H1 (cell line): ENCODE measurements around the gene GSX1.

Experiments
- EGR1 ChIP-seq: IDR thresholded peaks from 2 replicates; pipeline ENCODE4 v1.6.1; 2011; ENCODE audit warnings: low read depth, low read length, borderline replicate concordance
- EP300 ChIP-seq, 2 experiments: IDR thresholded peaks; 1 replicate in 1 of 2; 2 replicates in 1 of 2; pipeline ENCODE4 v1.6.1; 2011 to 2012; ENCODE audit warnings: low read depth in 2 of 2, low read length in 2 of 2, mild to moderate bottlenecking in 2 of 2, borderline replicate concordance in 1 of 2, inconsistent platforms in 1 of 2, moderate library complexity in 1 of 2
- POLR2AphosphoS5 ChIP-seq: IDR thresholded peaks from 2 replicates; pipeline ENCODE4 v1.6.1; 2011; ENCODE audit warnings: low read depth, low read length
- SP4 ChIP-seq: IDR thresholded peaks from 2 replicates; pipeline ENCODE4 v1.6.1; 2012; ENCODE audit warnings: low read length, inconsistent platforms
- TF ChIP-seq, protein P1 (sequence below), 3 experiments: IDR thresholded peaks; 1 replicate in 2 of 3; 2 replicates in 1 of 3; pipeline versions ENCODE4 v1.5.1 to v1.6.1; 2011; ENCODE audit warnings: low read length in 3 of 3, mild to moderate bottlenecking in 3 of 3, inconsistent platforms in 2 of 3, low read depth in 1 of 3, moderate library complexity in 1 of 3; ENCODE audit not compliant: insufficient read depth in 1 of 3; ENCODE audit errors: control extremely low read depth in 1 of 3
- TF ChIP-seq, protein P2 (sequence below): IDR thresholded peaks from 2 replicates; pipeline ENCODE4 v1.6.1; 2011; ENCODE audit warnings: low read length, improper control_type of control experiment
- TF ChIP-seq, protein P3 (sequence below): IDR thresholded peaks from 2 replicates; pipeline ENCODE4 v1.6.1; 2012; ENCODE audit warnings: inconsistent platforms
- TF ChIP-seq, protein P4 (sequence below): fragments of 300-600 bp; sonication (generic); IDR thresholded peaks from 2 replicates; pipeline ENCODE4 v1.7.1; 2012; ENCODE audit warnings: low read length, moderate library complexity, mild to moderate bottlenecking, inconsistent platforms; ENCODE audit not compliant: insufficient replicate concordance

DNA sequence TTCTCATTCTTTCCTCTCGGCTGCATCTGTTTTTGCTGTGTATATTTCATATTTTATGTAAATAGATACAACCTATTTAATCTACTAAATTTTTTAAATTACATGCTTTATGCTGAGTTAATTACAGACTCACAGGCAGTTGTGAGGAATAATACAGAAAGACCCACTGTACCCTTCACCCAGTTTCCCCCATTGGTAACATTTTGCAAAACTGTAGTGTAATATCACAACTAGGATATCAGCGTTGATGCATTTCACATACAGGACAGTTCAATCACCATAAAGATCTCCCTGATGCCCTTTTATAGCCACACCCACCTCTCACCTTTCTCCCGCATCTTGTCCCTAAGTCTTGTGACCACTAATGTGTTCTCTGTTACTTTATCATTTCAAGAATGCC is 43.5 kb downstream of the GSX1 start:
- no peak for TF ChIP-seq POLR2AphosphoS5
- TF ChIP-seq SP4 = no peak
- TF ChIP-seq, protein P1, sequence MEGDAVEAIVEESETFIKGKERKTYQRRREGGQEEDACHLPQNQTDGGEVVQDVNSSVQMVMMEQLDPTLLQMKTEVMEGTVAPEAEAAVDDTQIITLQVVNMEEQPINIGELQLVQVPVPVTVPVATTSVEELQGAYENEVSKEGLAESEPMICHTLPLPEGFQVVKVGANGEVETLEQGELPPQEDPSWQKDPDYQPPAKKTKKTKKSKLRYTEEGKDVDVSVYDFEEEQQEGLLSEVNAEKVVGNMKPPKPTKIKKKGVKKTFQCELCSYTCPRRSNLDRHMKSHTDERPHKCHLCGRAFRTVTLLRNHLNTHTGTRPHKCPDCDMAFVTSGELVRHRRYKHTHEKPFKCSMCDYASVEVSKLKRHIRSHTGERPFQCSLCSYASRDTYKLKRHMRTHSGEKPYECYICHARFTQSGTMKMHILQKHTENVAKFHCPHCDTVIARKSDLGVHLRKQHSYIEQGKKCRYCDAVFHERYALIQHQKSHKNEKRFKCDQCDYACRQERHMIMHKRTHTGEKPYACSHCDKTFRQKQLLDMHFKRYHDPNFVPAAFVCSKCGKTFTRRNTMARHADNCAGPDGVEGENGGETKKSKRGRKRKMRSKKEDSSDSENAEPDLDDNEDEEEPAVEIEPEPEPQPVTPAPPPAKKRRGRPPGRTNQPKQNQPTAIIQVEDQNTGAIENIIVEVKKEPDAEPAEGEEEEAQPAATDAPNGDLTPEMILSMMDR (IDR thresholded peaks at IDR 0.05; ENCODE audit: control extremely low read depth in 1 of 3, insufficient read depth in 1 of 3, low read depth in 1 of 3, low read length in 3 of 3) = no peak
- TF ChIP-seq EP300 (IDR thresholded peaks at IDR 0.05; ENCODE audit: borderline replicate concordance in 1 of 2, low read depth in 2 of 2, low read length in 2 of 2) = no peak
- TF ChIP-seq, protein P2, sequence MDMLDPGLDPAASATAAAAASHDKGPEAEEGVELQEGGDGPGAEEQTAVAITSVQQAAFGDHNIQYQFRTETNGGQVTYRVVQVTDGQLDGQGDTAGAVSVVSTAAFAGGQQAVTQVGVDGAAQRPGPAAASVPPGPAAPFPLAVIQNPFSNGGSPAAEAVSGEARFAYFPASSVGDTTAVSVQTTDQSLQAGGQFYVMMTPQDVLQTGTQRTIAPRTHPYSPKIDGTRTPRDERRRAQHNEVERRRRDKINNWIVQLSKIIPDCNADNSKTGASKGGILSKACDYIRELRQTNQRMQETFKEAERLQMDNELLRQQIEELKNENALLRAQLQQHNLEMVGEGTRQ = no peak
- TF ChIP-seq, protein P3, sequence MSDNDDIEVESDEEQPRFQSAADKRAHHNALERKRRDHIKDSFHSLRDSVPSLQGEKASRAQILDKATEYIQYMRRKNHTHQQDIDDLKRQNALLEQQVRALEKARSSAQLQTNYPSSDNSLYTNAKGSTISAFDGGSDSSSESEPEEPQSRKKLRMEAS = no peak
- TF ChIP-seq EGR1 = no peak
- TF ChIP-seq, protein P4, sequence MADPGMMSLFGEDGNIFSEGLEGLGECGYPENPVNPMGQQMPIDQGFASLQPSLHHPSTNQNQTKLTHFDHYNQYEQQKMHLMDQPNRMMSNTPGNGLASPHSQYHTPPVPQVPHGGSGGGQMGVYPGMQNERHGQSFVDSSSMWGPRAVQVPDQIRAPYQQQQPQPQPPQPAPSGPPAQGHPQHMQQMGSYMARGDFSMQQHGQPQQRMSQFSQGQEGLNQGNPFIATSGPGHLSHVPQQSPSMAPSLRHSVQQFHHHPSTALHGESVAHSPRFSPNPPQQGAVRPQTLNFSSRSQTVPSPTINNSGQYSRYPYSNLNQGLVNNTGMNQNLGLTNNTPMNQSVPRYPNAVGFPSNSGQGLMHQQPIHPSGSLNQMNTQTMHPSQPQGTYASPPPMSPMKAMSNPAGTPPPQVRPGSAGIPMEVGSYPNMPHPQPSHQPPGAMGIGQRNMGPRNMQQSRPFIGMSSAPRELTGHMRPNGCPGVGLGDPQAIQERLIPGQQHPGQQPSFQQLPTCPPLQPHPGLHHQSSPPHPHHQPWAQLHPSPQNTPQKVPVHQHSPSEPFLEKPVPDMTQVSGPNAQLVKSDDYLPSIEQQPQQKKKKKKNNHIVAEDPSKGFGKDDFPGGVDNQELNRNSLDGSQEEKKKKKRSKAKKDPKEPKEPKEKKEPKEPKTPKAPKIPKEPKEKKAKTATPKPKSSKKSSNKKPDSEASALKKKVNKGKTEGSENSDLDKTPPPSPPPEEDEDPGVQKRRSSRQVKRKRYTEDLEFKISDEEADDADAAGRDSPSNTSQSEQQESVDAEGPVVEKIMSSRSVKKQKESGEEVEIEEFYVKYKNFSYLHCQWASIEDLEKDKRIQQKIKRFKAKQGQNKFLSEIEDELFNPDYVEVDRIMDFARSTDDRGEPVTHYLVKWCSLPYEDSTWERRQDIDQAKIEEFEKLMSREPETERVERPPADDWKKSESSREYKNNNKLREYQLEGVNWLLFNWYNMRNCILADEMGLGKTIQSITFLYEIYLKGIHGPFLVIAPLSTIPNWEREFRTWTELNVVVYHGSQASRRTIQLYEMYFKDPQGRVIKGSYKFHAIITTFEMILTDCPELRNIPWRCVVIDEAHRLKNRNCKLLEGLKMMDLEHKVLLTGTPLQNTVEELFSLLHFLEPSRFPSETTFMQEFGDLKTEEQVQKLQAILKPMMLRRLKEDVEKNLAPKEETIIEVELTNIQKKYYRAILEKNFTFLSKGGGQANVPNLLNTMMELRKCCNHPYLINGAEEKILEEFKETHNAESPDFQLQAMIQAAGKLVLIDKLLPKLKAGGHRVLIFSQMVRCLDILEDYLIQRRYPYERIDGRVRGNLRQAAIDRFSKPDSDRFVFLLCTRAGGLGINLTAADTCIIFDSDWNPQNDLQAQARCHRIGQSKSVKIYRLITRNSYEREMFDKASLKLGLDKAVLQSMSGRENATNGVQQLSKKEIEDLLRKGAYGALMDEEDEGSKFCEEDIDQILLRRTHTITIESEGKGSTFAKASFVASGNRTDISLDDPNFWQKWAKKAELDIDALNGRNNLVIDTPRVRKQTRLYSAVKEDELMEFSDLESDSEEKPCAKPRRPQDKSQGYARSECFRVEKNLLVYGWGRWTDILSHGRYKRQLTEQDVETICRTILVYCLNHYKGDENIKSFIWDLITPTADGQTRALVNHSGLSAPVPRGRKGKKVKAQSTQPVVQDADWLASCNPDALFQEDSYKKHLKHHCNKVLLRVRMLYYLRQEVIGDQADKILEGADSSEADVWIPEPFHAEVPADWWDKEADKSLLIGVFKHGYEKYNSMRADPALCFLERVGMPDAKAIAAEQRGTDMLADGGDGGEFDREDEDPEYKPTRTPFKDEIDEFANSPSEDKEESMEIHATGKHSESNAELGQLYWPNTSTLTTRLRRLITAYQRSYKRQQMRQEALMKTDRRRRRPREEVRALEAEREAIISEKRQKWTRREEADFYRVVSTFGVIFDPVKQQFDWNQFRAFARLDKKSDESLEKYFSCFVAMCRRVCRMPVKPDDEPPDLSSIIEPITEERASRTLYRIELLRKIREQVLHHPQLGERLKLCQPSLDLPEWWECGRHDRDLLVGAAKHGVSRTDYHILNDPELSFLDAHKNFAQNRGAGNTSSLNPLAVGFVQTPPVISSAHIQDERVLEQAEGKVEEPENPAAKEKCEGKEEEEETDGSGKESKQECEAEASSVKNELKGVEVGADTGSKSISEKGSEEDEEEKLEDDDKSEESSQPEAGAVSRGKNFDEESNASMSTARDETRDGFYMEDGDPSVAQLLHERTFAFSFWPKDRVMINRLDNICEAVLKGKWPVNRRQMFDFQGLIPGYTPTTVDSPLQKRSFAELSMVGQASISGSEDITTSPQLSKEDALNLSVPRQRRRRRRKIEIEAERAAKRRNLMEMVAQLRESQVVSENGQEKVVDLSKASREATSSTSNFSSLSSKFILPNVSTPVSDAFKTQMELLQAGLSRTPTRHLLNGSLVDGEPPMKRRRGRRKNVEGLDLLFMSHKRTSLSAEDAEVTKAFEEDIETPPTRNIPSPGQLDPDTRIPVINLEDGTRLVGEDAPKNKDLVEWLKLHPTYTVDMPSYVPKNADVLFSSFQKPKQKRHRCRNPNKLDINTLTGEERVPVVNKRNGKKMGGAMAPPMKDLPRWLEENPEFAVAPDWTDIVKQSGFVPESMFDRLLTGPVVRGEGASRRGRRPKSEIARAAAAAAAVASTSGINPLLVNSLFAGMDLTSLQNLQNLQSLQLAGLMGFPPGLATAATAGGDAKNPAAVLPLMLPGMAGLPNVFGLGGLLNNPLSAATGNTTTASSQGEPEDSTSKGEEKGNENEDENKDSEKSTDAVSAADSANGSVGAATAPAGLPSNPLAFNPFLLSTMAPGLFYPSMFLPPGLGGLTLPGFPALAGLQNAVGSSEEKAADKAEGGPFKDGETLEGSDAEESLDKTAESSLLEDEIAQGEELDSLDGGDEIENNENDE = no peak
